ENCODE results near the gene FBN1. TPM values are rescaled to one million over a fixed set of nuclear protein-coding genes. Genes with fewer than 3 reads are reported as not detected.

The FBN1 gene
- total RNA-seq, 4 donors from 2014 or later, result 3.9 to 87.0 (median 23.4) TPM

DNA sequence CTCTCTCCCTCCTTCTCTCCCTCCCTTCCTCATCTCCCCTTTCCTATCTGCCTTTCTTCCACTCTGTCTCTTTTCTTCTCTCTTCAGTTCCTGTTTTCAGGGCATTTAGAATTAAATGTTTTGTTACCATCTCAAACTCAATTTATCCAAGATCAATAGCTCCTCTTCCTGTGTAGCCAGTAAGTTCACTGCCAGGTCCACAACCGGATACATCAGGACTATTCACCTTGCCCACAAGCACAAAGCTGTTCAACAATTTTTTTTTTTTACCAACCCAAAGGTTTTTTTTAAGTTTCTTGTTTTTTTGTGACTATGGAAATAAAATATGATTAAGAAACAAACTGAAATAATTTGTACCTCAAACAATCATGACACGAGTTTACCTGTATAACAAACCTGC, 26.1 kb downstream of the FBN1 start:
- intact Hi-C loops (cut with DNase I), result no loop called here
- no peak for TF ChIP-seq POLR2A (IDR thresholded peaks at IDR 0.05)
- TF ChIP-seq, protein P1, sequence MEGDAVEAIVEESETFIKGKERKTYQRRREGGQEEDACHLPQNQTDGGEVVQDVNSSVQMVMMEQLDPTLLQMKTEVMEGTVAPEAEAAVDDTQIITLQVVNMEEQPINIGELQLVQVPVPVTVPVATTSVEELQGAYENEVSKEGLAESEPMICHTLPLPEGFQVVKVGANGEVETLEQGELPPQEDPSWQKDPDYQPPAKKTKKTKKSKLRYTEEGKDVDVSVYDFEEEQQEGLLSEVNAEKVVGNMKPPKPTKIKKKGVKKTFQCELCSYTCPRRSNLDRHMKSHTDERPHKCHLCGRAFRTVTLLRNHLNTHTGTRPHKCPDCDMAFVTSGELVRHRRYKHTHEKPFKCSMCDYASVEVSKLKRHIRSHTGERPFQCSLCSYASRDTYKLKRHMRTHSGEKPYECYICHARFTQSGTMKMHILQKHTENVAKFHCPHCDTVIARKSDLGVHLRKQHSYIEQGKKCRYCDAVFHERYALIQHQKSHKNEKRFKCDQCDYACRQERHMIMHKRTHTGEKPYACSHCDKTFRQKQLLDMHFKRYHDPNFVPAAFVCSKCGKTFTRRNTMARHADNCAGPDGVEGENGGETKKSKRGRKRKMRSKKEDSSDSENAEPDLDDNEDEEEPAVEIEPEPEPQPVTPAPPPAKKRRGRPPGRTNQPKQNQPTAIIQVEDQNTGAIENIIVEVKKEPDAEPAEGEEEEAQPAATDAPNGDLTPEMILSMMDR (IDR thresholded peaks at IDR 0.05), result no peak
- H3K36me3 ChIP-seq, result no peaks in the 10 kb centered on the region
- H3K27me3 ChIP-seq, result no peaks in the 10 kb centered on the region
- H3K27ac ChIP-seq, result no peak overlapping the region
- no peak overlapping the region for H3K4me3 ChIP-seq
- DNase-seq, result no peak
- H3K9me3 ChIP-seq, result no peaks in the 10 kb centered on the region
- 81 to 83% methylated on average over 2 of the region's 2 CpGs for WGBS, 2 donors
- H3K4me1 ChIP-seq, result peaks cover 0 to 25% (median 0%) of the 10 kb centered on the region in 3 donors

DNA sequence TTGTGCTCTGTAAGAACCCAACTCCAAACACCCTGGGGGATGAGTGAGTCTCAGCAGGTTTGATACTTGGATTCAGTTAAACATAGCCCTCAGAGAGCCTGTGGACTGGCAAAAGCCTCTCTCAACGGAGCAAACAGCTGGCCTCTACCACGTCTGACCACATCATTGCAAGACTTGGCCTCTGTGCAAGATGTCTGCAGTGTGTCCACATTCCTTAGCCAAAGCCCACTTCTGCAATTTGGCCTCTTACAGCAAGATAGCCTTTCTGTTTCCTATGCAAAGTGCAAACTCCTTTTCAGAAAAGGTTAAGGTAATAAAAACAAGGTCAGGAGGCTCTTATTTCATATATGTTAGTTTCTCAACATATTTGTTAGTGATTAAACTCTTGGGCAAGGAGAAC, 27.9 kb downstream of the FBN1 start:
- no peaks in the 10 kb centered on the region for H3K9me3 ChIP-seq
- no peak for DNase-seq
- WGBS, 2 donors, result 36 to 50% methylated on average over 2 of the region's 2 CpGs

DNA sequence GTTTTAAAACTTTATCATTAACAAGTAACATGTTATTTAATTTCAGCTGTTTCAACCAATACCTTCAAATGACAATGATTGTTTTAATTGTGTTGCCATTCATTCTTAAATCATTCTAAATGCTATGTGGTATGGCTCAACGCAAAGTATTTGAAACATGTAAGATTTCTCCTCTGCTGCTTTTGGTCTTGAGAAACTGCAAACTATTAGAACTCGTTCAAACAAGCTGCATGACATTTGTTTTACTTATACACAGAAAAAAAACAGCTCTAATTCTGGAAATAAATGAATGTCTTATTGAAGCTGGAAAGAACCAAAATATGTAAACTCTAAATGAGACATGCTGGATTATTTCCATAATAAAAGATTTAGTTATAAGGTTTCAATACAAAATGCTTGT, 29.3 kb downstream of the FBN1 start:
- 39% methylated on average over 2 of the region's 2 CpGs for WGBS, 2 donors
- Histone ChIP-seq H3K27me3 (no peaks in the 10 kb centered on the region), H3K9me3 (no peaks in the 10 kb centered on the region), H3K4me1 (peaks cover 0 to 36% (median 0%) of the 10 kb centered on the region in 3 donors), H3K36me3 (no peaks in the 10 kb centered on the region), H3K4me3 (no peak overlapping the region), H3K27ac (peak overlapping the region in 1 of 4 donors; percentile 31)
- TF ChIP-seq, protein P1 (IDR thresholded peaks at IDR 0.05), result no peak
- no peak for TF ChIP-seq POLR2A (IDR thresholded peaks at IDR 0.05)
- intact Hi-C loops (cut with DNase I), result no loop called here
- no peak for DNase-seq

More for the DNA sequence above, 27.9 kb downstream of the FBN1 start:
- TF ChIP-seq, protein P1 (IDR thresholded peaks at IDR 0.05), result no peak
- TF ChIP-seq POLR2A (IDR thresholded peaks at IDR 0.05), result no peak
- Histone ChIP-seq H3K4me1 (peaks cover 0 to 36% (median 0%) of the 10 kb centered on the region in 3 donors), H3K27ac (peak overlapping the region in 2 of 4 donors; percentile 40 to 56), H3K36me3 (no peaks in the 10 kb centered on the region), H3K27me3 (no peaks in the 10 kb centered on the region), H3K4me3 (no peak overlapping the region)
- intact Hi-C loops (cut with DNase I), result no loop called here

DNA sequence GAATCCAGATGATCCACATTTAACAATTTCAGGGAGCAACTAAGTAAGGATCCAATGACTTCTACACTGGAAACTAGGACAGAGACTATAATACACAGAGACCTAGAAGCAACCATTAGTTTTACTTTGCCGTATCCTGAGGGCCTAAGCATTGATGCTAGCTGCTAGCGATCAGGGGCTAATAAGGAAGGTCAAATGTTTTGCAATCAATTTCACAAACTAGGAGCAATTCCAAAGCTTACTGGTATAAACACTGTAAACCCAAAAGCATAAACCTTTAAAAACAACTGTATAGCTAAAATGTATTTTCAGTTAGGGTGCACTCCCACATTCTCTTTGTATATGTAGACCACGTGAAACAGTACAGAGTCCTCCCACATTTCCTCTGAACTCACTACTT, 31.5 kb downstream of the FBN1 start:
- H3K9me3 ChIP-seq, result no peaks in the 10 kb centered on the region
- no peaks in the 10 kb centered on the region for H3K27me3 ChIP-seq
- peaks cover 0 to 36% (median 0%) of the 10 kb centered on the region in 3 donors for H3K4me1 ChIP-seq
- peak overlapping the region in 2 of 4 donors; percentile 25 to 26 for H3K27ac ChIP-seq
- no peak for DNase-seq
- H3K4me3 ChIP-seq, result no peak overlapping the region
- intact Hi-C loops (cut with DNase I), result no loop called here
- peaks cover 0 to 15% (median 0%) of the 10 kb centered on the region in 3 donors for H3K36me3 ChIP-seq
- TF ChIP-seq, protein P1 (IDR thresholded peaks at IDR 0.05), result no peak
- no peak for TF ChIP-seq POLR2A (IDR thresholded peaks at IDR 0.05)
- WGBS, 2 donors, result 75 to 79% methylated on average over 3 of the region's 3 CpGs

DNA sequence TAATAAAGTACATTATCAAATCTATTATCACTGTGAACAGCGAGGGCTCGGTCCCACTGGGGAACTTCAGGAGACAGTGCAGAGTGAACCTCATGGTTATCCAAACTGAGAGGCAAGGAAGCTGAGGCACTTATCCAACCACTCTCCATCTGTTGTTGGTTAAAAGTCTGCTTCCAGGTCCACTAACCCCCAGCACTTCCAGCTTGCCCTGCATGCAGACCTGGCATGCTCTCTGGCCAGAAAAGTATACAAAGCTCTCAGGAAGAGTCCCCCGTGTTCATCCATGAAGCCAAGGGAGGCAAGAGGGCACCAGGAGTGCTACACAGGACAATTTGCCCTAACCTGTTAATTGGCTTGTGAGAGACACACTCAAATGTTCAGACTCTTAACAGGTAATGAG, 36.0 kb downstream of the FBN1 start:
- H3K9me3 ChIP-seq, result no peaks in the 10 kb centered on the region
- no peaks in the 10 kb centered on the region for H3K27me3 ChIP-seq
- DNase-seq, result no peak
- WGBS, 2 donors, result 81% methylated on average over 3 of the region's 3 CpGs
- H3K36me3 ChIP-seq, result peaks cover 0 to 17% (median 0%) of the 10 kb centered on the region in 3 donors
- H3K27ac ChIP-seq, result no peak overlapping the region
- no peak for TF ChIP-seq POLR2A (IDR thresholded peaks at IDR 0.05)
- TF ChIP-seq, protein P1 (IDR thresholded peaks at IDR 0.05), result no peak
- no peak overlapping the region for H3K4me3 ChIP-seq
- intact Hi-C loops (cut with DNase I), result no loop called here
- H3K4me1 ChIP-seq, result peaks cover 0 to 14% (median 0%) of the 10 kb centered on the region in 3 donors

Data from esophagus squamous epithelium (tissue), 5 donors.